HG03175 (cell line): ENCODE data around the gene CFAP251.

Experiments used
- ATAC-seq: cut with Tn5 transposase; IDR thresholded peaks from one replicate; pipeline ENCODE4 v1.9.1; 2021; ENCODE audit warnings: mild to moderate bottlenecking, moderate library complexity; ENCODE audit not compliant: unreplicated experiment

Gene CFAP251

DNA sequence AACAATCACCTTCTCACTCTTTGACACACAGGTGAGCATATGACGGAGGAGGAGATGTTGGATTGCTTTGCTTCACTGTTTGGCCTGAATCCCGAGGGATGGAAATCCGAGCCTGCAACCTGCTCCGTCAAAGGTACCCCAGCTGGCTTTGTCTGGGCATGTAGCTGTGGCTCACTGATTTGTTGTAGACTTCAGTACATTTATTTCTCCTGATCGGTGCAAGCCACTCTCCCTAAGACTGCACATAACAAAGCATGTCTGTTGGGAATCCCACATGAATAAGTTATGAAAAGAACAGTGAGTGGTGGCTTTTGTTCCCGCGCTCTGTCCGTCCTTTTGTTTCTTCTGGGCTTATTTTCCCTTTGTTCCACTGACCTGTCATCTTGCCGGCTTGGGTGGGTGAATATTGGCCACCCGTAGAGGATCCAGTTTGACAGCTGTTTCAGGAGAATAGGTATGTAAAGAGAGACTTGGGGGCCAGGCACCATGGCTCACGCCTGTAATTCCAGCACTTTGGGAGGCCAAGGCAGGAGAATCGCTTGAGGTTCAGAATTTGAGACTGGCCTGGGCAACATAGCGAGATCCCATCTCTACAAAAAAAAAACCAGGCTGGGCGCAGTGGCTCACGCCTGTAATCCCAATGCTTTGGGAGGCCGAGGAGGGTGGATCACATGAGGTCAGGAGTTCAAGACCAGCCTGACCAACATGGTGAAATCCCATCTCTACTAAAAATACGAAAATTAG is 83.2 kb downstream of the CFAP251 start:
- ATAC-seq: no peak

DNA sequence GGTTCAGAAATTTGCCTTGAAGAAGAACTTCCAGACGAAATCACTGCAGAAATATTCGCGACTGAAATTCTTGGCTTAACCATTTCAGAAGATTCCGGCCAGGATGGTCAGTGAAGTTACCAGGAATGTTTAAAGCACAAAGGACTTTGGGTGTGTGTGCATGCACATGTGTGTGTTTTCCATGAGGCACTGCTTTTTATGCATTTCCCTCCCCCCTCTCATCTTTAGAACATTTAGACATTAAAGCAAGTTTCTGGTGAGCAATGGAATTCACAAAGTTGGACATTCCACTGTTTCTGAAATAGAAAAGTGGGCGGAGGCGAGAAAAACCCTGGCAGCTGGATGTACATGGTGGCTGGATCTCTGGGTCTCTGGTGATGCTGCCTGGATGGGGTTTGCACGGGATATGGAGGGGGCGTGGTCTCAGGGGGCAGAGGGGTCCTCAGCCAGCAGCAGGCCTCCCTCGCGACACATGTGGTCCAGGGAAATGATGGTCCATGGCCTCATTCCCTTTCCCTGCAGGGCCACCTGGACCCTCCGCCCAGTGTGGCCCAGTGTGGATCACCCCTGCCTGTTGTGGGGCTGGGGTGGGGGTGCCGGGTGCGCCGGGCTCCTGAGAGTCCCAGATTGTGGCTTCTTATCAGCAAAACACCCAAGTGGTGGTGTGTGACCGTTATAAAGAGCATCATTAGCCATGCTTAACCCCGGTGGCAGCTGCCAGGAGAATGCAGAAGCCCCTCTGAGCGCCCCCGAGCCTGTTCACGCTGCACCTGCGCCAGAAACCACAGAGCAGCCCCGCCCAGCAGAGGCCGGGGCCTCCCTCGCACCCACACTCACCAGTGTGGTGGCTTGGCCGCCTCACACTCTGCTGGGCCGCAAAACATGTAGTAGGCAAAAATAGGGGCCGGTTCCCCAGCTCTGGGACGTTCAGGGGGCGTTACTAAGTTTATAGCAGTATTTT is 85.5 kb downstream of the CFAP251 start:
- peak; percentile 50 for ATAC-seq

- no peak for ATAC-seq
Observed at GRCh38 chr12:122004633-122005071, 86.3 kb downstream of the CFAP251 start.

- no peak for ATAC-seq
Observed at GRCh38 chr12:122005252-122005776, 86.9 kb downstream of the CFAP251 start.

DNA sequence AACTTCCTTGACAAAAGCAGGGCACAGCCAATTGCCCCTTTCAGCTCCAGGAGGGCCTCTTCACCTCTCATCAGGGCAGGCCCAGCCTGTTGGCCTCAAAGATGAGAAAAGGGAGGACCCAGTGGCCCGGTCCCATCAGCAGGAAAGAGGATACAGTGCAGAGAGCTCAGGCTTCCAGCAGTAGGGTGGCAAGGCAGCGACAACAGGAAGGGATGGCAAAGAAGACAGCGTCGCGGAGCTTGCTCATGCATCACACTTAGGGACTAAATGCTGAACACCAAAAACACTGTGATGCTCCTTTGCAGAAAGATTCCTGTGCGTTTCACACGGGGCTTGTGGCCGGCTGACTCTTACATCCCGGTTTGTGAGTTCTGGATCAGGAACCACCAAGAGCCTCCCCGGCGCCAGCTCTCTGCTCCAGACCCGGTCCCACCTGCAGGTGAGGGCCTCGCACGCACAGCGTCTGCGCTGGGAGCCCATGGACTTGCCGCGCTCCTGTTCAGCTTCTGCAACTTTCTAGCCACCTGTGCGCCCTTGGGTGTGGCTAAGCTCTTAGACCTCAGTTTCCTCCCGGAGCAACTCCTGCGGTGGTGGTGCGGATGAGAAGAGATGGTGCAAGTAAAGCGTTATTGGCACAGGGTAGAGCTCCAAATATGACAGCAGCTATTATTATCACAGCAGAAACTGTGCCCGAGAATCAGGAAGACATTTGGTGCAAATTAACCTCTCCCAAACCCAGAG is 88.0 kb downstream of the CFAP251 start:
- ATAC-seq: no peak

- ATAC-seq: no peak
Observed at GRCh38 chr12:122009741-122010140, 91.3 kb downstream of the CFAP251 start.

DNA sequence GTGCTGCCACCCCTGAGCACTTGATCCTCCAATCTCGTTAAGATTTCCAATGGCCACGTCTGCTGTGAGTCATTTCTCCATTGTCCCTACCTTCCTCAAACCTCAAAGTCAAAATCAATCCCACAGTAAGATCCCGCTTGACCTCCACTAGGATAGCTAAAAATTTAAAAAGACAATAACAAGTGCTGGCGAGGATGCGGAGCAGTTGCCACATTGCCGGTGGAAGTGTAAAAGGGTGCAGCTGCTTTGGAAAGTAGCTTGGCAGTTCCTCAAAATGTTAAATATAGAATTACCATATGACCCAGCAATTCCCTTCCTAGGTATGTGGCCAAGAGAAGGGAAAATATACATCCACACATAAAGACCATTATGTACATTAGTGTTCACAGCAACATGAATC is 93.8 kb downstream of the CFAP251 start:
- no peak for ATAC-seq

- ATAC-seq: no peak
Observed at GRCh38 chr12:122013136-122013535, 94.7 kb downstream of the CFAP251 start.

DNA sequence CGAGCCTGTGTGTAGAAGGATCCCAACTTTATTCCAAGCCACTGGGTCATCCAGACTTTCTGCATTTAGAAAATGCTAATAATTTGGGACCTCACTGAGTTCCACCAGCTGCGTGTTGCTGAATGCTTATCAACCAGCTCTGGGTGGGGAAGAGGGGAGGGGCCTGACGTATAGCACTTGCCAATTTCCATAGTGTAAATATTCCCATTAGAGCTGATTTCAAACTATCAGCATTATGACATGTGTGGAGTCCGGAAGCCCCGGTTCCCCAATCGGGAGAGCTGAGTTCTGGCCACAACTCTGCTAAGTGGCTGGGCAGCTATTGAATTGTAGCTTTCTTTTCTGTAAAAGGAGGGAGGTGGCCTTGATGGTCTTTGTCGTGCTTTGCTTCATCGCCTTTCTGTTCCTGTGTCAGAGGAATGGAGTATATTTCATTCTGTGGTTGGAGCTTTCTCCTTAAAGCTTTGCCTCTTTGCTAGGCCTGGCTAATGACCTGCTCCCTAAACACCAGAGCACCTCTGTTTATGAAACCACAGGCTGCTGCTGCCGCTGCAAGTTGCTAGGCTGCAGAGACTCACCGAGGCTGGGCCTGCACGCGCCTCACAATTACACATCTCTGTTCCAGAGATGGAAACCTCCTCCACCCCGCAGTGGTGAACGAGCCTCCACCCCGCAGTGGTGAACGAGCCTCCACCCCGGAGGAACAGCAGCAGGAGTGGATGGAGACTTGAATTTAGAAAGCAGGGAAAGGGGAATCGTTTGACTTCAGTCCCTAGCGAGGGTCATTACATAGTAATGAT is 95.6 kb downstream of the CFAP251 start:
- ATAC-seq: no peak

DNA sequence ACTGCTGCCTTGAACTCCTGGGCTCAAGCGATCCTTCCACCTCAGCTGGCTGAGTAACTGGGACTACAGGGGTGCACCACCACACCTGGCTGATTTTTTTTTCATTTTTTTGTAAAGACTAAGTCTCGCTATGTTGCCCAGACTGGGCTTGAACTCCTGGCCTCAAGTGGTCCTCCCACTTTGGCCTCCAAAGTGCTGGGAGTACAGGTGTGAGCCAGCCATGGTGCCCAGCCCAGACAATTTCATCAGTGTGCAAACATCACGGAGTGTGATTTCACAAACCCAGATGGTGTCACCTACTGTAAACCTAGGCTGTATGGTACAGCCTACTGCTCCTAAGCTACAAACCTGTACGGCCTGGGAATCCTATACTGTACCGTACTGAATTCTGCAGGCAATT is 96.4 kb downstream of the CFAP251 start:
- ATAC-seq: no peak

DNA sequence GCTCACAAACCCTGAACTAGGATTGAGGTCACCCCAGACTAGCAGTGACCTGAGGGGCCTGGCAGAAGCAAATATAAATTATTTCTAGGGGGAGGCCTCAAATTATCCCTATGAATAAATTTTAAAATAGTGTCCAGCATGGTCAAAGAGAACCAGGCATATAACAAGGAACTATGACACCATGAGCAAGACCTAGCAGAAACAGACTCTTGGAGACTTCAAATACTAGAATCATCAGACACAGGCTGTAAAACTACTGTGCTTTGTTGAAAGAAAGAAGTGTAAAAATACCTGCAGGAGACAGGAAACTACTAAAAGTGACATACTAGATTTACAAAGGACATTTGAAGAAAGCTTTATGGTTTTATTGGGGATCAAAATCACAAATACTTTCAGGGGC is 100.1 kb downstream of the CFAP251 start:
- ATAC-seq: no peak

GRCh38 chr12:122018937-122019336 is 100.5 kb downstream of the CFAP251 start:
- no peak for ATAC-seq

DNA sequence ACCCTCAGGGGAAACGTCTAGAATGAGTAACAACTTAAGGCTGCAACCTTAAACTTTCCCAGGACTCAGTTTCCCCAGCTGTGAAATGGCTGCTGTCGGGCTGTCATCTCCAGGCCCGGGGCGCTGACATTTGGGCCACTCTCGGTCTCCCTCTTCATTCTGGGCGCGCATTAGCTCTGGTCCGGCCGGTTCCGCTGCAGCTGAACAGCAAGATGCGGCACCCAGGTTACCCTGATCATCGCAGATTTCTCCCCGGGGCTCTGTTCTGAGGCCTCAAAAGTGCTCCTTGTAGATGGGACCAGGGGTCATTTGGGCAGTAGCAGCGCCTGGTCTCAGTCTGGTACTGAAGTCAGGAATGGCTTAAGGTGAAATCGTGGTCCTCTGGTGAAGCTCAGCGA is 102.4 kb downstream of the CFAP251 start:
- no peak for ATAC-seq

DNA sequence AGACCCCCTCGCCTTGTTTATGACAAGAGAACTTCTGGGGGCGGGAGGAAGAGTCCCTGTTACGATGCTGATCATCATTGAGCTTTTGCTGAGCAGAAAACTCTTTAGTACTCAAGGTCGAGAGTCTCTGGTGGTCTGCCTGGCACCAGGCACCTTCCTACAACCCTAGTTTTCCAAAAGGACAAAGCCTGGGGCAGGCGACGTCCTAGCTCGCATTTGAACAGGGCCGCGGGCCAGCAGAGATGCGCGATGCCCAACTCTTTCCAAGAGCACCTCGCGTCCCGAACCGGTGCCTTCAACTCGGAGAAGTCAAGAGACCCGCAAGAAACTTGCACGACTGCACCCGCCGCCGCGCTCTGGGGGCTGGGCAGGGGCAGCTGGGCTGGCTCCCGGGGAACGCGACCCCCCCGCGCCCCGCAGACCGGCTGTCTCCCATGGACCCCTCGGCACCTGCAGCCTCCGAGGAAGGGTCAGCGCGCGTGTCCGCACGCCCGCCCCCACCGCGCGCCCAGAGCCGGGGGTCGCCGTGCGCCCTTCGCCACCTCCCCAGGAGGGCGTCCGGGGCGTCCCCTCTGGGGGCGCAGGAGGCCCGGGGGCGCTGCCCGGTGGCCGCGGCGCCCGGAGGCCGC is 102.9 kb downstream of the CFAP251 start:
- ATAC-seq: no peak

DNA sequence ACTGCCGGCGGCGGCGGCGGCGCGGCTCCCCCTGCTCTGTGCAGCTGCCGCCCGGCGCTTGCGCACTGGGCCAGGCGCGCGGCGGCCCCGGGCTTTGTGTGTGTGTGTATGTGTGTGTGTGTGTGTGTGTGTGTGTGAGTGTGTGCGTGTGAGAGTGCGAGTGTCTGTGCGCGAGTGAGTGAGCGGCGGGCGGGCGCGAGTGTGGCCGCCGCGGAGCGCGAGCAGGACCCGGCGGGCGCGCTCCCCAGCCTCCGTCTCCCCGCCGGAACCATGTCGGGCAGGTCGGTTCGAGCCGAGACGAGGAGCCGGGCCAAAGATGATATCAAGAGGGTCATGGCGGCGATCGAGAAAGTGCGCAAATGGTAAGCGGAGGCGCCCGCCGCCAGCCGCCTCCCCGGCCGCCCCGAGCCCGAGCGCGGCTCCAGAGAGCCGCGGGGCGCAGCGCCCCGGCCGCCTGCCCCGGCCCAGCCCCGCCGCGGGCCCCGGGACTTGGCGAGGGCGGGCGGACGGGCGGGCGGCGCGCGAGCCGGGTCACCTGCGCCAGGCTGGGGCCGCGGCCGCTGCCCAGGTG is 103.5 kb downstream of the CFAP251 start, which contains the start of gene BCL7A:
Gene BCL7A, plus strand, starts transcription at position 63 of the 571 bp plus-strand sequence. Its CDS starts 208 bp downstream, at position 271.
- ATAC-seq: no peak

GRCh38 chr12:122022393-122023338 is 104.3 kb downstream of the CFAP251 start:
- no peak for ATAC-seq

DNA sequence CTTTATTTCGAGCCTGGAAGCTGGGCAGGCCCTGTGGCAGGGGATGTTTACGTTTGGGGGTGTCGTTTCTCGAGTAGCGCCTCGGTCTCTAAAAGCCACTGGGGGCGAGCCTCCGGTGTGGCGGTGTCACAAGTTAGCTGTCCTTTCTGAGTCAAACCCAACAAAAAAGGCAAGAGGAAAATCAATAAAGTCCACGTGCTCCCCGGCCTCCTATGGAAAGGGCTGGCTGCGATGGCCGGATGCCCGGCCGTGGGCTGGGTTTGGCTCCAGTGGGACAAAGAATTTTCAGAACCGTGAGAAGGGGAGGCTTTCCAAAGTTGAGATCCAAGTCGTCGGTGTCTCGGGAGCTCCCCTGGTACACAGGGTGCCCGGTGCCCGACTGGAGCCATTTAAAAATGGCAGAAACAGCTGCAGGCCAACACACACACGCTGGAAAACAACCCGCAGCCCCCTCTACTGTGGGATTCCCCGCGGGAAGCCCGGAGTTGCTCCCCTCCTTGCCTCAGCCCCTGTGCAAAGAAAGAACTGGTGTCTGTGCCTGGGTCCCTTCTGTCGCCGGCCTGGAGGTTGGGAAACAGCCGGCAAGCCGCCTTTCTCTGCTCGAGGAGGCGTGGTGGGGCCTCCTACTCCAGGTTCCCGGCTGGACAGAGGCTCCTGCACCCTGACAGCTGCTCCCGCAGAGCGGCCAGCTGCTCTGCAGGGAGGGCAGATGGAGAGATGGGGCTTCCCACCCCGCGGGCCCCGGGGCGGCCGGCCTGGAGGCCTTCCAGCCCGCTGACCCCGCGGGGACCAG is 105.1 kb downstream of the CFAP251 start:
- no peak for ATAC-seq
